GM19099 (cell line): ENCODE results near the gene CRYZL1.
A peak's percentile ranks its signal among the peaks of the same experiment; 100 is the strongest.

ENCODE experiments used
- POLR2A ChIP-seq: IDR thresholded peaks from 3 replicates; pipeline ENCODE4 v1.6.1; 2011; ENCODE audit warnings: low read depth; ENCODE audit not compliant: insufficient read length; ENCODE audit errors: extremely low read depth

CRYZL1 gene

DNA sequence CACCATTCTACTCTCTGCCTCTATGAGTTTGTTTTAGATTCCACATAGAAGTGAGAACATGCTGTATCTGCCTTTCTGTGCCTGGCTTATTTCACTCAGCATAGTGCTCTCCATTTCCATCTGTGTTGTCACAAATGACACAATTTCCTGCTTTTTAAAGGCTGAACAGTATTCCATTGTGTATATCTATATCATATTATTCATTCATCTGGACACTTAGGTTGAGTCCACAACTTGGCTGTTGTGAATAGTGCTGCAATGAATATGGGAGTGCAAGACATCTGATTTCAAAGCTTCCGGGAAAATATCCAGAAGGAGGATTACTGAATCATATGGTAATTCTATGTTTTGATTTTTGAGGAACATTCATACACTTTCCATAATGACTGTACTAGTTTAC, 33.0 kb downstream of the CRYZL1 start:
- no peak for TF ChIP-seq POLR2A

DNA sequence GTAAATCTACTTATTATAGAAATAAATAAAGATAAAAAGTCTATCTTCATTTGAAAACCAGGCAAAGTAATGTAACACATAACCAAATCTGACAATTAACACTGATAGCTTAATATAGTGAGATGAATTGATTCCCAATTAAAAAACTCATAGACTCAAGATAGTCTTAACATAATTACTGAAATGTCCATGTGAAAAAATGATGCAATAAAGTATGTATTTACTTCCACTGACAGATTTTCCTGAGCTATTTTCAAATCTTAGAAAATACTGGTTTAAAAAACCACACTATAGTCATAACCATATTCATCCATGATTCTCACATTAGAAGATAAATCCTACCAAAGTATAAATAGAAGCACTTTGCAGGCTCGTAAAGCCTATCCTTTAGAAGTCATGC, 43.5 kb downstream of the CRYZL1 start:
- no peak for TF ChIP-seq POLR2A

DNA sequence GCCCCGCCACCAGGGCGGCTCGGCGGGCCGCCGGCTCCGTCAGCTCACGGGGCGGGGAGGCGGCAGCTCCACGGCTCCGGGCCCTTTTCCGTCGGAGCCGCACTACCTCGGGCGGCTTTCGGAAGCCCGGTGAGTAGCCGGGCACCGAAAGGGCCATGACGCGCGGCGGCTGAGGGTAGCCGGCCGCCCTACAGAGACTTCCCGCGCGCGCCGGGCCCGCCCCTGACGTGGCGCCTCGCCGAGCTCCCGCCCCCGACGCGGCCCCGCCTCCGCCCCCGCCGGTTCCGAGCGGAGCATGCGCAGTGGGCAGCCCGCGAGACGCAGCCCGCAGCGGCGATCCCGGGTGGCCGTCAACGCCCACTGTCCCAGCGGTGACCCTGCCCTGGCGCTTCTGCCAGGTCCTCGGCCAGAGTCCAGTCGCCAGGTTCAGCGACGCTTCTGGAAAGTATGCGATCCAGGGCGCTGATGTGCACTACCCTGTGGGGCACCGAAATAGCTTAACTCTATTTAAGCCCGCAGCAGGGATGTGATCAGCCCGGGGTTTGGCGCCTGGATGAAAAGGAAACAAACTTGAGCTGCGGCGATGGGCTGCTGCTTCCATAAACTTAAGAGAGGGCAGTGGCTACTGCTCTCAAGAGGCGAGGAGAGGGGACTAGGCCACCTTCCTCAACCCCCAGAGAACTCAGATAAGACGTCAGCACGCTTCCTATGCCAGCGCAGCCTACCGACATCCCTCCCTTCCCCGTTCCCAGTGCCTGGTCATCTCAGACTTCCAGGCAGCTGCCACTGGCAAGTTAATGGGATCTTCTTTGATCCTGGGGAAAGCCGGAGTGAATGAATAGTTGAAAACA, 52.8 kb downstream of the CRYZL1 start, which contains the start of gene DONSON:
TSS of gene DONSON (minus strand) at position 200 of the 851 bp plus-strand sequence. CDS start at position 157, 43 bp downstream.
- TF ChIP-seq POLR2A = peak; percentile 61

DNA sequence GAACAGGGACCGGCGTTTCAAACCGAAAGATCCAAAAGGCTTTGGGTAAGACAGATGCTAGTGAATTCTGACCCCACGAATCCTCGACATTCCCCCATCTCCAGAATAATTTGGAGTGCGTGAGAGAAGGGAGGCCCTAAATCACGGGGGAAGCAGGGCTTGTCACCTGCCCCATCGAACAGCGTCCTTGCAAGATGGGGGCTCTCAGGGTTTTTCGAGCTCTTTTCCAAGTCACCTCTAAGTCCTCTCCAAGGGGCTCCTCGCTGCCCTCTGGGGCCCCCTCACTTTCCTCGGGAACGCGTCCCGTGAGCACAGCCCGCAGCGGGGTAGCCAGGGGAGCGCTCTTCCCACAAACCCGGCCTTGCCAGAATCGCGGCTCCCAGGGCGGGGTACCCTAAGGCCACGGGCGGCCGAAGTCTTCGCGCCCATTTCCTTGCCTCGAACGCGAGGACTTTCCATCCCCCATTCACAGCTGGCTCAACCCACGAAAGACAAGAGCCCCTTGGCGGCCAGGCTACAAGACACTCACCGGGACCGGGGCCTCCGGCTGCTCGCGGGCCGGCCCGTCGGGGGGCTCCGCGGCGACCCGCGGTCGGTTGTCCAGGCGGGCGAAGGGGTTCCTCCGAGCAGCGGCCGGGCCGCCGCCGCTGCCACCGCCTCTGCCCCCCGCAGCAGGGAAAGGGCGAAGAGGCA, 53.6 kb downstream of the CRYZL1 start:
- TF ChIP-seq POLR2A = no peak

DNA sequence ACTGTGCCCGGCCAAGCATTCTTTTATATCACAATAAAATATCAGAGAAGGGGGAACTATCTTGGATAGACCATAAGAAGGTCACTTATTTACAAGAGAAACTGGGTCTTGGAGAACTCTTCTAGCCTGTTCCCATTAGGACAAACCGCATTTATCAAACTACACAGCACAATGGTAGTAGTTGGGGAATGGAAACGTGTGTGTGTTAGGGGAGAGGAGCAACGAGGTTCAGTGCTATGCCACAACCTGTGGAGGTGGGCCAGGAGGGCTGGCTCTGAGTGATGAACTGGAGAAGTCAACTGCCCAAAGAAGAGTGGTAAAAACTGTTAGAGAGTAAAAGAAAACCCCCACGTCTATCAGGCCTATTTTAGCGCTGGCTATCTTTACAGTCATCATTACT, 54.6 kb downstream of the CRYZL1 start:
- no peak for TF ChIP-seq POLR2A

DNA sequence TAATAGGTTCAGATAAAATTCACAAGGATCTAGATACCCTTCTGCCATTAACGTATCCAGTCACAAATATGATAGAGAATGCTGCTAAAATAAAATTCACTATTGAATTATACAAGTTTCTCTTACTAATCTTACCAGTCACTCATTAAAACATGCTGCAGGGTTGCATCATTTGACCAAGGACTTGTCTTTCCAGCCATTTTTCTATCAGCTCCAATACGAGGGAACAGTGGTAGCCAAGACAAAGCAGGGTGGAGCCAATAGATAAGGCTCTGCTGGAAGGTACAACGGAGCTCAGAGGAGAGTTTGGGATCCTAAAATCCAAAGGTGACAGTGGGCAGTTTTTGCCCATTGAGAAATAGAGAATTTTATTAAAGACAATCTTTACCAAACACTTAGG, 57.1 kb downstream of the CRYZL1 start:
- TF ChIP-seq POLR2A = no peak

DNA sequence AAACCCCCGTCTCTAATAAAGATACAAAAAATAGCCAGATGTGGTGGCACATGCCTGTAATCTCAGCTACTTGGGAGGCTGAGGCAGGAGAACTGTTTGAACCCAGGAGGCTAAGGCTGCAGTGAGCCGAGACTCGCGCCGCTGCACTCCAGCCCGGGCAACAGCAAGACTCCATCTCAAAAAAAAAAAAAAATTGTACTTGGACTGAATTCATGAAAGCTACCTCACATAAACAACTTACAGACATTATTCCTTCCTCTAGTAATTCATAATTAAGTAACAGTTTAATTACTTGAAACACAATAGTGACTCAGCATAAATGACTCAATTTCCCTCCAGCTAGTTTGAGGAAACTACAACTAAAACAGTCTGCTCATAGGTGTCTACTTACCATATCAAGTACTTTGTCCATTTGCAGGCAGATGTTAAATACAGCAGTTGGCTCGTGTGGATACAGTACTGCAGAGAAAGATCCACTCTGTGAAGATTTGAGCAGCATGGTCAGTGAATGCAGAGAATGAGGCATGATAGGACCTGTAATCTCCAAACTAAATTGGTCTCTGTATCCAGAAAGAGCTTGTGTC, 62.5 kb downstream of the CRYZL1 start:
- no peak for TF ChIP-seq POLR2A

DNA sequence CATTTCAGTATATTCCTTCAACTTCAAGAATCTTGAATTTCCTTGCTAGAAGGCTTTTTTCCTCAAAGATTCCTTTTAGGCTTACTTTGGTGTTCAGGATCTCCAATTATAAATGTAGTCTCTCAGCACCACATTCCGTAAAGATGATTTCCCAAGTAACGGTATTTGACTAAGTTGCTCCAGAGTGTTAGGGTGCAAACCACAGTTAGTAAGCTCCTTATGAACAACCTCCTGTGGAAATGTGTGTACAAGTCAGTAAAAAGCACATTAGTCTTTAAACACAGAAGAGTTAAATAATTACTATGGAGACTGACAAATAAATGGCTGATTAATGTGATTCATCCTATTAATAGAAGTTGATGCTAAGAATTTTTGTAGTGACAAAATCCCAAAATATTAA, 63.3 kb downstream of the CRYZL1 start:
- TF ChIP-seq POLR2A = no peak

DNA sequence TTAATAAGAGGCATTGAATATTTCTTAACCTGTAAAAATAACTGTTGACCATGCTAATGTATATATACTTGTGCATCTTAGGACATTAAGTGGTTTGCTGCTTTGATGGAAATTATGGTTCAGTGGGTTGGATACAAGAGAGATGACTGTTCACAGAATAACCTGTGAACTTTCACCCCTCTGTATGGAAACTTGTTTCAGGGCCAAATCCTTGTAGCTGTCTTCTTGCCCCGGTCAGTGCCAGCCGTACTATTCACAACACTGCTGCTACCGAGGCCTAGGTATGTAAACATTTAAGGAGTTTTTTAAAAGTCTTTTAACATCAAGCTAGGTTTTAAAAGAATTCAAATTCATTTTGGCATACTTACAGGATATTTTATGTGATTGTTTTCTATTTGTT, 69.2 kb downstream of the CRYZL1 start:
- TF ChIP-seq POLR2A = no peak

DNA sequence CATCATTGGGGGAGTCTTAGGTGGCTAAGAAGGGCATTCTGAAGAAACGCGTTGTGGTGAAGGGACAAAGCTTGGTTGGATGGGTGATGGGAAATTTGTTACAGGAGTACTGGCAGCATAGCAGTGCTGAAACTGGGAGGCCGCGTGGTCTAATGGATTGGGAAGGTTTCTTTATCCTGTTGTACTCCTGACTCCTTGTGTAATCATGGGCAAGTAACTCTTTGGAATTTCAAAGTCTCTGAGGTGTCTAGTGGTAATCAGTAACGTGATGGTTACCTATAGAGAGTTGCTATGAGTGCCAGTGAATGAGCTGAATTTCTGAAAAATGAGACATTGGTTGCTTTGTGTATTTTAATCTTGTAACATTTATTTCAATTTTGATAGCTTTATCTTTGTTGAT, 71.5 kb downstream of the CRYZL1 start:
- TF ChIP-seq POLR2A = no peak

DNA sequence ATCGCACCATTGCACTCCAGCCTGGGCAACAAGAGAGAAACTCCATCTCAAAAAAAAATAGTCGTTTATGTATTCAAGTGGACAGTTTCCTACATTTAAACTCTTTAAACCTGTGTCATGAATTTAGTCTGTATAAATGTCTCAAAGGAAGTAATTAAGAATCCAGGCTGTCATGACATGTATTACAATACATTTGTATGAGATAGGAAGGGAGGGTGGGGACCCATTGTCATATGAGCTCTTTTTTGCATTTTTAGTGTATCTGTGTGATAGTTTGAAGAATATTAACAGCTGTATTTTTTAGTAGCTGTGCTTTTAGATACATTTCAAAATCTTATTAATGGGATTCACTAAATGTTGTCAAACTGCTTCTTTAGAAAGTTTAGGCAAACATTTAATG, 73.1 kb downstream of the CRYZL1 start:
- TF ChIP-seq POLR2A = no peak

DNA sequence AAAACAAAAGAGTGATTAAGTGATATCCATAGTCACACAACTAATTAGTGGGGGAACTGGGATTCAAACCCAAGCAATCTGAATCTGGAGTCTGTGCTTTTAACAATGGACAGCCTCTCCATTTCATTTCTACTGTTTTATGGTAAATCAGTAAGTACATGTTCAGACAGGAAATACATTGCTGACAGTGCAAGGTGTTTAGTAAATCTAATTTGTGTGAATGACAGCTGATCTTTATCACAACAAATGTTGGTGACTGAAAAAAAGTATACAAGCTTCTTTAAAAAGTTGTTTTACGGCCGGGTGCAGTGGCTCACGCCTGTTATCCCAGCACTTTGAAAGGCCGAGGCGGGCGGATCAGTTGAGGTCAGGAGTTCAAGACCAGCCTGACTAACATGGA, 73.6 kb downstream of the CRYZL1 start:
- TF ChIP-seq POLR2A = no peak

DNA sequence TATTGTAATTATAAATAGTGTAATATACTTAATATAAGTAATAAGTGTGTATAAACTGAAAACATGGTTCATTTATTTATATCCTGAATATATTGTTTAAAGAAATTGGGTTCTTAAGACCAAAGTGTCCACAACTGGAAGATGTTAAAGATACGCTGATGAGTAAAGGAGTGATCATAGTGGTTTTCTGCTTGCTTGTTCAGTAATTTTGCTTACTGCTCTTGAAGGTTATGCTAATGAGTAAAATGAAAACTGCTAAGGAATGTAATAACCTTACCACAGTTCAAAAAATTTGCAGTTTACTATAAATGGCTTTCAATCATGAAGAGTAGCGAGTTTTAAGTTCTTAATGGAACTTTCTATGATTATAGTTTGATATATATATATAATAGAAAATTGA, 75.0 kb downstream of the CRYZL1 start:
- TF ChIP-seq POLR2A = no peak

DNA sequence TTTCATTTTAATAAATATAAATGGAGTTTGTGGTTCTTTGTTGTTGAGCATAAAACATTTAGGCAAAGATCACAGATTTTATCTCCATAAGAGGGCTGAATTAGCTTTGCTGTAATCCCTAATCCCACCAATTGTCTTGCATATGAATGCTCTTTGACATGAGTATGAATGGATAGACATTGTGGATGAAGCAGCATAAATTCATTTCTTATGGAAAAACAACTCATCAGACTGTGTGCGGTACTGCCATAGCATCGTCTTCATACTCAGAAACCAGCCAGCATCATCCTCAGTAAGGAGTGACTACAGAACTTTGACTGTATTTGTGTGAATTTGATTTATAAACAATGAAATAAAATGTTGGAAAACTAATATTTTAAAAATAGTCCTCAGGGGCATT, 79.2 kb downstream of the CRYZL1 start:
- TF ChIP-seq POLR2A = no peak

DNA sequence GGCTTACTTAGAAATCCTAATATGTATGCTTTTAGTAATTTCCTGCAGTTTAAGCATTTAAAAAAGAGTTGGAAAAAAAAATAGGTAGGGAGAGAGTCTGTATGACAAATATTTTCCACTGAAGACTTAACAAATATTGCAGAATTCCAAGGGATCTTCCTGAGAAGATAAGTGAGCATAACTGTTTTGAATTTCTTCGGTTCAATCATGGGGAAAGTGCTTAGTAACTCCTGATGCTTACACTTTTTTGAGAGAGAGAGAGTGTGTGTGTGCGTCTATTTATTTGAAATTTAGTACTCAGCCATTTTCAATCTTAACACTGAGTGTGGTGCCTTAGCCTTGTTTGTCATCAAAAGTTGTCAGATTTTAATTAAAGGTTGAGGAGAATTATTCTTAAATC, 80.2 kb downstream of the CRYZL1 start:
- no peak for TF ChIP-seq POLR2A

DNA sequence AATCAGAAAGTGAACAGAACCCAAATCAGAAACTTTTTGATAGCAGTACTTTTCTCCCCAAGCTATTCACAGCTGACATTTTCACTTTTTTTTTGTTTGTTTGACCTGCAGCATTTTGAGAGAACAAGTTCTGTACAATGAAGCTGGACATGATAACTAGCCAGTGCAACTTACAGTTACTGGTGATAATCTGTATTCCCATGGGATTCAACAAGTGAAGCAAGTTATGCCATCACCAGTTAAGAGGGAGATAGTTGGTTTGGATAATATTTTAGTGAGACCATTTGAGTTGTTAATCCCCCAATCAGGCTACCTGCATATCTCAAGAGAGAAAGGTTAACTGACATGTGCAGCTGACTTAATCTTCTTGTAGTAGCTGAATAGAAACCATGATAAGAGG, 80.6 kb downstream of the CRYZL1 start:
- no peak for TF ChIP-seq POLR2A

DNA sequence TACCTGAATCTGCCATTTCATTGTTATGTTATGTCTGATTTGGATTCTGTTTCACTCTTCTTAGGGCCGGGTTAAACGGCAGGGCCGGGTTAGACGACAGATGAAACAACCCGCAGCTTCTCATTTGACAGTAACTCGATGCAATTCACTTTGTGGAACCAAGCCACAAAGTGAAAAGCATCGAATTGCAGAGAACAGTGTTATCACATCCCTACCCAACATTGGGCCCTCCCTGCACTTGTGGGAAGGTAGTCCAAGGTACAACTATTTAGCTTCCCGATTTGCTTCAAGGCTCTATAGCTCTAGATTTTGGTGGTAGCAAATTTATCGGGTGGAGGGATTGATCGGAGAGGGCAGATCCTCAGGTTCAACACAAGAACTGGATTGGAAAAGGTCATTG, 81.7 kb downstream of the CRYZL1 start:
- no peak for TF ChIP-seq POLR2A
